HG03139 (cell line): Measurements from ENCODE around the gene RTN4.

Source experiments
- ATAC-seq: cut with Tn5 transposase; IDR thresholded peaks from one replicate; pipeline ENCODE4 v1.9.1; 2021; ENCODE audit not compliant: unreplicated experiment

Gene RTN4

GRCh38 chr2:54975598-54976492 lies 74.4 kb downstream of the RTN4 start:
- ATAC-seq: no peak

- no peak for ATAC-seq
These were observed 75.1 kb downstream of the RTN4 start for GRCh38 chr2:54975175-54975574.

- no peak for ATAC-seq
These were observed 80.3 kb downstream of the RTN4 start for GRCh38 chr2:54969940-54970338.

- no peak for ATAC-seq
These were observed 80.8 kb downstream of the RTN4 start for GRCh38 chr2:54969295-54969939.

GRCh38 chr2:54968561-54969218 lies 81.6 kb downstream of the RTN4 start:
- no peak for ATAC-seq

GRCh38 chr2:54967759-54968365 lies 82.4 kb downstream of the RTN4 start:
- no peak for ATAC-seq

- no peak for ATAC-seq
These were observed 83.0 kb downstream of the RTN4 start for GRCh38 chr2:54967269-54967668.

- ATAC-seq: no peak
These were observed 83.4 kb downstream of the RTN4 start for GRCh38 chr2:54966837-54967236.

- no peak for ATAC-seq
These were observed 84.0 kb downstream of the RTN4 start for GRCh38 chr2:54966165-54966832.

- no peak for ATAC-seq
These were observed 84.8 kb downstream of the RTN4 start for GRCh38 chr2:54965425-54965824.

GRCh38 chr2:54964816-54965215 lies 85.4 kb downstream of the RTN4 start:
- no peak for ATAC-seq

- no peak for ATAC-seq
These were observed 86.0 kb downstream of the RTN4 start for GRCh38 chr2:54964271-54964670.

- no peak for ATAC-seq
These were observed 86.8 kb downstream of the RTN4 start for GRCh38 chr2:54963476-54963875.

- ATAC-seq: no peak
These were observed 87.3 kb downstream of the RTN4 start for GRCh38 chr2:54962935-54963440.

- ATAC-seq: no peak
These were observed 87.7 kb downstream of the RTN4 start for GRCh38 chr2:54962511-54962910.

- ATAC-seq: no peak
These were observed 90.1 kb downstream of the RTN4 start for GRCh38 chr2:54960164-54960563.

- ATAC-seq: no peak
These were observed 91.4 kb downstream of the RTN4 start for GRCh38 chr2:54958717-54959371.

GRCh38 chr2:54957321-54957999 lies 92.8 kb downstream of the RTN4 start:
- no peak for ATAC-seq

GRCh38 chr2:54956111-54956627 lies 94.1 kb downstream of the RTN4 start:
- no peak for ATAC-seq
